Peyer's patch (tissue), 4 donors: Measurements from ENCODE around the gene PDE4D. TPM values are rescaled to one million over a fixed set of nuclear protein-coding genes. Genes with fewer than 3 reads are reported as not detected.

Experiments used
- DNase-seq, 3 donors: peaks; one replicate each; pipeline ENCODE4 v3.0.0-alpha.2; 2017 to 2019
- H3K27ac ChIP-seq, 4 donors: fragments of 200-600 bp; sonication (generic); one replicate each; pipeline ENCODE4 v1.5.1; 2016 to 2019
- H3K27me3 ChIP-seq, 2 donors: fragments of 200-600 bp; sonication (generic); one replicate each; pipeline ENCODE4 v1.5.1; 2019
- H3K36me3 ChIP-seq, 3 donors: fragments of 200-600 bp; sonication (generic); one replicate each; pipeline ENCODE4 v1.5.1; 2016 to 2019
- H3K4me1 ChIP-seq, 4 donors: fragments of 200-600 bp; sonication (generic); one replicate each; pipeline ENCODE4 v1.5.1; 2016 to 2019
- H3K4me3 ChIP-seq, 4 donors: fragments of 200-600 bp; sonication (generic); 1 replicate in 3 of 4; 2 replicates in 1 of 4; pipeline ENCODE4 v1.5.1; 2016 to 2019; ENCODE audit warnings: mild to moderate bottlenecking in 1 of 4
- H3K9me3 ChIP-seq, 4 donors: fragments of 200-600 bp; sonication (generic); one replicate each; pipeline ENCODE4 v1.5.1; 2016 to 2019; ENCODE audit warnings: mild to moderate bottlenecking in 1 of 4
- CTCF ChIP-seq, 6 experiments: fragments of 450-650 bp in 4 of 6; fragments of 200-600 bp in 2 of 6; sonication (generic) in 1 of 6; IDR thresholded peaks; one replicate each; pipeline ENCODE4 v1.5.1; 2017 to 2019; ENCODE audit warnings: antibody characterized with exemption in 6 of 6, mild to moderate bottlenecking in 3 of 6, moderate library complexity in 1 of 6
- POLR2A ChIP-seq, 2 donors: fragments of 450-650 bp; IDR thresholded peaks; one replicate each; pipeline ENCODE4 v1.5.1; 2017; ENCODE audit warnings: antibody characterized with exemption in 2 of 2, mild to moderate bottlenecking in 2 of 2, moderate library complexity in 2 of 2
- total RNA-seq, 4 donors: library from RNA; depleted of rRNA; stranded (reverse); fragments of >200 nt; gene quantifications; one replicate each; pipeline ENCODE4 v1.1.0, GENCODE V29; 2016

Gene PDE4D
- total RNA-seq, 4 donors from 2014 or later: 19.8 to 89.1 (median 43.9) TPM

- Histone ChIP-seq H3K4me3 (no peak overlapping the region), H3K36me3 (no peaks in the 10 kb centered on the region), H3K9me3 (no peaks in the 10 kb centered on the region), H3K27me3 (no peaks in the 10 kb centered on the region), H3K4me1 (no peaks in the 10 kb centered on the region), H3K27ac (no peak overlapping the region)
- no peak for TF ChIP-seq CTCF (IDR thresholded peaks at IDR 0.05)
- TF ChIP-seq POLR2A (IDR thresholded peaks at IDR 0.05): no peak
- DNase-seq: no peak
Measured at GRCh38 chr5:59287361-59287760, 606.2 kb downstream of the PDE4D start.

GRCh38 chr5:59286510-59286909, 607.0 kb downstream of the PDE4D start:
- no peaks in the 10 kb centered on the region for H3K36me3 ChIP-seq
- no peak for TF ChIP-seq CTCF (IDR thresholded peaks at IDR 0.05)
- TF ChIP-seq POLR2A (IDR thresholded peaks at IDR 0.05): no peak
- DNase-seq: no peak
- H3K27ac ChIP-seq: no peak overlapping the region
- H3K27me3 ChIP-seq: no peaks in the 10 kb centered on the region
- H3K4me1 ChIP-seq: no peaks in the 10 kb centered on the region
- no peak overlapping the region for H3K4me3 ChIP-seq
- no peaks in the 10 kb centered on the region for H3K9me3 ChIP-seq

- Histone ChIP-seq H3K27me3 (no peaks in the 10 kb centered on the region), H3K36me3 (no peaks in the 10 kb centered on the region), H3K9me3 (no peaks in the 10 kb centered on the region), H3K27ac (no peak overlapping the region), H3K4me1 (no peaks in the 10 kb centered on the region), H3K4me3 (no peak overlapping the region)
- DNase-seq: no peak
- no peak for TF ChIP-seq CTCF (IDR thresholded peaks at IDR 0.05)
Measured at GRCh38 chr5:59285300-59286016, 608.1 kb downstream of the PDE4D start.

GRCh38 chr5:59282726-59283125, 610.8 kb downstream of the PDE4D start:
- no peak for DNase-seq
- Histone ChIP-seq H3K27me3 (no peaks in the 10 kb centered on the region), H3K9me3 (no peaks in the 10 kb centered on the region), H3K27ac (no peak overlapping the region), H3K36me3 (no peaks in the 10 kb centered on the region), H3K4me1 (no peaks in the 10 kb centered on the region), H3K4me3 (no peak overlapping the region)
- TF ChIP-seq CTCF (IDR thresholded peaks at IDR 0.05) (no peak), POLR2A (IDR thresholded peaks at IDR 0.05) (no peak)

GRCh38 chr5:59279979-59280378, 613.5 kb downstream of the PDE4D start:
- Histone ChIP-seq H3K4me3 (no peak overlapping the region), H3K4me1 (peaks cover 0 to 7% (median 0%) of the 10 kb centered on the region in 4 donors), H3K27me3 (no peaks in the 10 kb centered on the region), H3K27ac (no peak overlapping the region), H3K36me3 (no peaks in the 10 kb centered on the region), H3K9me3 (no peaks in the 10 kb centered on the region)
- DNase-seq: no peak
- TF ChIP-seq POLR2A (IDR thresholded peaks at IDR 0.05) (no peak), CTCF (IDR thresholded peaks at IDR 0.05) (no peak)
